Progenitor cell of endocrine pancreas (in vitro differentiated cells): Measurements from ENCODE around the gene ARHGAP20. TPM values are rescaled to one million over a fixed set of nuclear protein-coding genes. Genes with fewer than 3 reads are reported as not detected.

Experiments used
- DNase-seq: peaks from one replicate; pipeline ENCODE4 v3.0.0; 2021; ENCODE audit warnings: low spot score; ENCODE audit not compliant: unreplicated experiment
- H3K27ac Mint-ChIP-seq: 2 replicates; pipeline ENCODE4 v1.8.0; 2021; ENCODE audit warnings: mild to moderate bottlenecking, moderate library complexity, mixed read lengths
- H3K27me3 Mint-ChIP-seq: 2 replicates; pipeline ENCODE4 v1.8.0; 2021; ENCODE audit warnings: mixed read lengths
- H3K36me3 Mint-ChIP-seq: 2 replicates; pipeline ENCODE4 v1.8.0; 2022; ENCODE audit warnings: mixed read lengths; ENCODE audit not compliant: insufficient read depth
- H3K4me1 Mint-ChIP-seq: 2 replicates; pipeline ENCODE4 v1.8.0; 2021; ENCODE audit warnings: low read depth, mixed read lengths
- H3K4me3 Mint-ChIP-seq: 2 replicates; pipeline ENCODE4 v1.8.0; 2021; ENCODE audit warnings: low read depth, mild to moderate bottlenecking, moderate library complexity, mixed read lengths
- H3K9me3 Mint-ChIP-seq: 2 replicates; pipeline ENCODE4 v1.8.0; 2021; ENCODE audit warnings: low read depth, mixed read lengths
- total RNA-seq: library from RNA; stranded (reverse); gene quantifications from 2 replicates; pipeline ENCODE4 v1.2.1, GENCODE V29; 2021
- TF ChIP-seq, protein P1 (sequence below): fragments of 200-600 bp; sonication (generic); IDR thresholded peaks from one replicate; pipeline ENCODE4 v1.5.0; 2021; ENCODE audit warnings: antibody characterized with exemption, mild to moderate bottlenecking; ENCODE audit not compliant: unreplicated experiment

Gene ARHGAP20
- total RNA-seq, 1 donor from 2014 or later = 0.14 TPM

DNA sequence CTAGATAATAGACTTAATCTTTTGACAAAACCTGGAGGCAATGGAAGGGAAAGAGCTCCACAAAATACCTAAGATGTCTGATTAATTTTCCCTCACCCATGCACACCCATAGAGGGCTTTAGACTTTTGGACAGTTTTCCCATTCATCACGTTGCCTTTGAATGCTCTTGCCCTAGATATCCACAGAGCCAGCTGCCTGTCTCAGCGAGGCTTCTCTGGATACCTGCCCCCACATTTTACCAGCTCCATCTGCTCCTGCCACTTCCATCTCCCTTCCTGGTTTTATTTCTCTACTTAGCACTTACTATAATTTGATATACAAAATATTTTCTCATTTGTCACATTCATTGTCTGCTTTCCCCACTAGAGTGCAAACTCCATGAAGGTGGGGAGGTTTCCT is 145.7 kb downstream of the ARHGAP20 start:
- Mint-ChIP-seq H3K36me3 (no peaks in the 10 kb centered on the region), H3K4me1 (peaks cover 4% of the 10 kb centered on the region), H3K4me3 (no peak overlapping the region), H3K27me3 (peaks cover 22% of the 10 kb centered on the region), H3K27ac (no peak overlapping the region), H3K9me3 (no peaks in the 10 kb centered on the region)
- DNase-seq = no peak
- TF ChIP-seq, protein P1, sequence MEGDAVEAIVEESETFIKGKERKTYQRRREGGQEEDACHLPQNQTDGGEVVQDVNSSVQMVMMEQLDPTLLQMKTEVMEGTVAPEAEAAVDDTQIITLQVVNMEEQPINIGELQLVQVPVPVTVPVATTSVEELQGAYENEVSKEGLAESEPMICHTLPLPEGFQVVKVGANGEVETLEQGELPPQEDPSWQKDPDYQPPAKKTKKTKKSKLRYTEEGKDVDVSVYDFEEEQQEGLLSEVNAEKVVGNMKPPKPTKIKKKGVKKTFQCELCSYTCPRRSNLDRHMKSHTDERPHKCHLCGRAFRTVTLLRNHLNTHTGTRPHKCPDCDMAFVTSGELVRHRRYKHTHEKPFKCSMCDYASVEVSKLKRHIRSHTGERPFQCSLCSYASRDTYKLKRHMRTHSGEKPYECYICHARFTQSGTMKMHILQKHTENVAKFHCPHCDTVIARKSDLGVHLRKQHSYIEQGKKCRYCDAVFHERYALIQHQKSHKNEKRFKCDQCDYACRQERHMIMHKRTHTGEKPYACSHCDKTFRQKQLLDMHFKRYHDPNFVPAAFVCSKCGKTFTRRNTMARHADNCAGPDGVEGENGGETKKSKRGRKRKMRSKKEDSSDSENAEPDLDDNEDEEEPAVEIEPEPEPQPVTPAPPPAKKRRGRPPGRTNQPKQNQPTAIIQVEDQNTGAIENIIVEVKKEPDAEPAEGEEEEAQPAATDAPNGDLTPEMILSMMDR = no peak

DNA sequence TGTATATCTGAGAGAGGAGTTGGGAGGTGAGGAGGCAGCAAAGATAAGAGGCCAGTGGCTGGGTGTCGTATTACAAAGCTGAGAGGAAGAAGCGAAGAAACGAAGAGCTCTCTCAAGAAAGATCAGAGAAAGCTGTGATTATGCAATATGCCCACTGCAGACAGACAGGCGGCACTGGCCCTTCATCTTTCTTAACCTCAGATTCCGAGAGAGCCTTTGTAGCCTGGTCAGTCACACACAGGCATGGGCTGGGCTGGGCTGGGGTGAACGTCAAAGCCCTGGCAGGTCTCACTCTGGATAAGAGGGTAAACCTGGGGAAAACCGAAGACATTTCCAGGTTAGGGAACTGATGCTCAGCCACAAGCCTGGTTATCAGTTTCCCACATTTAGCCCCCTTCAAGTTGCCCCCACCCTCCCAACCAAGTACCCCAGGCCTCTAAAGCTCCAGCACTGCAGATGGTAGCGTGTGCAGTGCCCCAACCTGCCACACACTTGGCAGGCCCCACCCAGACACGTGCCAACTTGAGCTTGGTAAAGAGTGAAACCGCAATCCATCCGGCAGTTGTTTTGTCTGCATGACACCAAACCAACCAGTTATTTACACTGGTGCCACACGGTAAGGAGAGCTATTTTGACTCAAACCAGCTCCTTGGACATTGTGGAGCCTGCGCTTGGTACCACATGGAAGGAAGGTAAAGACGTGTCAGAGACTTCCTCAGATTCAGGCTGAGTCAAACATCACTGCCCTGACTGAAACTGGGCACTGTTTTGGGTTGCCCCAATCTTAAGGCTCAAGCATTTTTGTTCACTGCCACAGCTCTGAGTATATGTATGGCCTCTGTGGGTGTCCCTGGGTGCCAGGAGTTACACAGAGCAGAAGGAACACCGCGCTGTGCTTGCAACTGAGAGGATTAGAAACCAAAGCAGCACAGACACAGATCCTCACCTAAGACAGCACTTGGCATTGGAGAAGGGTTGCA is 146.6 kb downstream of the ARHGAP20 start:
- TF ChIP-seq, protein P1 = no peak
- Mint-ChIP-seq H3K36me3 (no peaks in the 10 kb centered on the region), H3K4me3 (no peak overlapping the region), H3K9me3 (no peaks in the 10 kb centered on the region), H3K27ac (peak overlapping the region; percentile 2), H3K4me1 (peaks cover 4% of the 10 kb centered on the region), H3K27me3 (peaks cover 26% of the 10 kb centered on the region)
- no peak for DNase-seq

DNA sequence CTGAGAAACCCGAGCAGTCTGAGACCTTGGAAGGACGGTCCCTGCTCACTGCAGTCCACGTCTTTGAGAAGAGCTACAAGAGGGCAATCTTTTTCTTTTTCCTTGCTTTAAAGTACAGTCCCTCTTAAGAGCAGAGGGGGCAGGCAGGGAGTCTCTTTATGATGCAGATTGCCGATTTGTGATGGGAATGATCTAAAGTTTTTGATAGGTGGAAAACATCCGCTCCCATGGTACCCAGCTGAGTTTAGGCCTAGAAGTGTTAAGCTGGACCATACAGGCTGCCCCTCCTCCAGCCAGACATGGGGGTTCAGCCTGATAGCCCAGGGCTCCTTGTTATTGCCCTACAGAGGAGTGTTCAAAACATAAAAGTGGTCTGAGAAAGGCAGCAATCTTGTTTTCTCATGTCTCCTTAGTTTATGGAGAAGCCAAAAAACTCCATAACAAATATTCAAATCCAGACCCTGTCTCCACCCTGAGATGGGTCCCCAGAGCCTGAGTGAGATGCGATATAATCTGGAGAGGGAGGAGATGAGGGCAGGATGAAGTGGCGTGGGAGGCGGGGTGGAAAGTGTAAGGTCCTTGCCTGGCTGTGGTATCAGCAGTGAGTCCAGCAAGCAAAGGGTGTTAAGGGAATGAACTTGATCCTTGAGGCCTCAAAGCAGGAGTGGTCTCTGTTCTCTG is 147.4 kb downstream of the ARHGAP20 start:
- peak overlapping the region; percentile 2 for H3K27ac Mint-ChIP-seq
- H3K4me1 Mint-ChIP-seq = peaks cover 4% of the 10 kb centered on the region
- H3K36me3 Mint-ChIP-seq = no peaks in the 10 kb centered on the region
- TF ChIP-seq, protein P1 = no peak
- no peak overlapping the region for H3K4me3 Mint-ChIP-seq
- no peaks in the 10 kb centered on the region for H3K9me3 Mint-ChIP-seq
- DNase-seq = no peak
- peaks cover 31% of the 10 kb centered on the region for H3K27me3 Mint-ChIP-seq

DNA sequence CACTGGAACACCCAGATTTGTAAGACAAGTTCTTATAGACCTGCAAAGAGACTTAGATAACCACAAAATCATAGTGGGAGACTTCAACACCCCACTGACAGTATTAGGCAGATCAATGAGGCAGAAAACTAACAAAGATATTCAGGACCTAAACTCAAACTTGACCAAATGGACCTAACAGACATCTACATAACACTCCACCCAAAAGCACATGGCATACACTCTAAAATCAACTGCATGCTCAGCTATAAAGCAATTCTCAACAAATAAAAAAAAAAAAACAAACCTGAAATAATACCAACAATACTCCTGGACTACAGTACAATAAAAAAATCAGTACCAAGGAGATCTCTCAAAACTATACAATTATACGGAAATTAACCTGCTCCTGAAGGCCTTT is 167.5 kb downstream of the ARHGAP20 start:
- Mint-ChIP-seq H3K9me3 (peaks cover 17% of the 10 kb centered on the region), H3K4me1 (no peaks in the 10 kb centered on the region), H3K27ac (no peak overlapping the region), H3K4me3 (no peak overlapping the region), H3K27me3 (peaks cover 2% of the 10 kb centered on the region), H3K36me3 (no peaks in the 10 kb centered on the region)
- TF ChIP-seq, protein P1 = no peak
- DNase-seq = no peak

DNA sequence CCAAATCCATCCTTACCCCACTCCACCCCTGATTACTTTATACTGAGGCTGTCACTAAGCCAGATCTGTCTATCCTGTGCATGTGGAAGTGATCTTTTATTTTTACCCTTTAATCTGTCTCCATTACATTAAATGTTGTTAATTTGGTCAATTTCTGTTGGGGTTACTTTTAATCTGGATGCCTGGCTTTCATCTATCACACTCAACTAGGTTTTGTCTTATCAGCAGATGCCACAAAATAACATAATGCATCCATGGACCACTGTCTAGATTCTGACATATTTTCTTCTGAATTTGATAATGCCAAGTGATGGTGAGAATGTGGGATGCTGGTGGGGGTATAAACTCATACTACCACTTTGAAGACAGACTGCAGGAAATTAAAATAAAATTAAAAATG is 174.1 kb downstream of the ARHGAP20 start:
- Mint-ChIP-seq H3K9me3 (peaks cover 7% of the 10 kb centered on the region), H3K4me3 (no peak overlapping the region), H3K36me3 (no peaks in the 10 kb centered on the region), H3K27me3 (peaks cover 2% of the 10 kb centered on the region), H3K4me1 (no peaks in the 10 kb centered on the region), H3K27ac (no peak overlapping the region)
- TF ChIP-seq, protein P1 = no peak
- no peak for DNase-seq
